Natural killer cell (primary cell): Measurements from ENCODE around the gene SLC6A1. TPM values are rescaled to one million over a fixed set of nuclear protein-coding genes. Genes with fewer than 3 reads are reported as not detected.

Experiments used
- ATAC-seq, 3 donors: fragments of 150-1000 bp in 2 of 3; fragments of 200-7000 bp in 1 of 3; cut with Tn5 transposase; 1 replicate in 1 of 3; 2 replicates in 2 of 3; pipeline ENCODE4 v1.10.0; 2021; ENCODE audit warnings: mild to moderate bottlenecking in 2 of 3, moderate library complexity in 2 of 3
- DNase-seq, 2 donors: peaks; one replicate each; pipeline versions ENCODE4 v3.0.0 to v3.0.0-alpha.2; 2013 to 2021; ENCODE audit warnings: mixed read lengths in 1 of 2
- H3K27ac ChIP-seq: one replicate; pipeline ENCODE4 v1.5.1; 2013; ENCODE audit warnings: mild to moderate bottlenecking, low read length
- H3K27me3 ChIP-seq: one replicate; pipeline ENCODE4 v1.6.1; 2013; ENCODE audit warnings: low read length; ENCODE audit not compliant: control insufficient read depth, insufficient read depth
- H3K36me3 ChIP-seq: one replicate; pipeline ENCODE4 v1.6.1; 2013; ENCODE audit warnings: low read length; ENCODE audit not compliant: control insufficient read depth, insufficient read depth
- H3K4me1 ChIP-seq: one replicate; pipeline ENCODE4 v1.6.1; 2013; ENCODE audit warnings: low read length; ENCODE audit not compliant: control insufficient read depth, insufficient read depth
- H3K4me3 ChIP-seq: one replicate; pipeline ENCODE4 v1.5.1; 2013; ENCODE audit warnings: low read length
- H3K9me3 ChIP-seq: one replicate; pipeline ENCODE4 v1.6.1; 2013; ENCODE audit warnings: low read length; ENCODE audit not compliant: control insufficient read depth, insufficient read depth
- H3K27ac Mint-ChIP-seq, 2 donors: one replicate each; pipeline ENCODE4 v1.8.0; 2022; ENCODE audit warnings: mild to moderate bottlenecking in 2 of 2, mixed read lengths in 2 of 2, moderate library complexity in 1 of 2
- H3K27me3 Mint-ChIP-seq, 2 donors: one replicate each; pipeline ENCODE4 v1.8.0; 2022; ENCODE audit warnings: low read depth in 2 of 2, mixed read lengths in 2 of 2
- H3K36me3 Mint-ChIP-seq: one replicate; pipeline ENCODE4 v1.8.0; 2022; ENCODE audit warnings: mixed read lengths
- H3K4me1 Mint-ChIP-seq, 2 donors: one replicate each; pipeline ENCODE4 v1.8.0; 2022; ENCODE audit warnings: mixed read lengths in 2 of 2
- H3K4me3 Mint-ChIP-seq: one replicate; pipeline ENCODE4 v1.8.0; 2022; ENCODE audit warnings: mild to moderate bottlenecking, moderate library complexity, mixed read lengths
- H3K9me3 Mint-ChIP-seq, 2 donors: one replicate each; pipeline ENCODE4 v1.8.0; 2022; ENCODE audit warnings: mixed read lengths in 2 of 2
- WGBS: methylation state at CpG from one replicate; pipeline ENCODE4 v1.1.7; 2013; ENCODE audit warnings: missing lambda C conversion rate; ENCODE audit not compliant: insufficient coverage; 5-methylcytosine and 5-hydroxymethylcytosine counted together
- intact Hi-C: fragments of 100-400 bp; cut with micrococcal nuclease; formaldehyde crosslinking; loops from one replicate; pipeline ENCODE4 v1.14.2; 2022
- total RNA-seq, 4 donors: library from RNA; stranded (reverse); fragments of 120-200 nt in 1 of 4; gene quantifications; one replicate each; pipeline versions ENCODE4 v1.2.3 to v1.2.4, GENCODE V29; 2013 to 2022
- TF ChIP-seq, protein P1 (sequence below): fragments of 200-600 bp; IDR thresholded peaks from one replicate; pipeline ENCODE4 v1.8.0; 2022; ENCODE audit warnings: antibody characterized with exemption

Gene SLC6A1
- total RNA-seq, 3 donors from 2014 or later (not counting 1 experiment from before 2014, with no cell fraction given) = not detected

DNA sequence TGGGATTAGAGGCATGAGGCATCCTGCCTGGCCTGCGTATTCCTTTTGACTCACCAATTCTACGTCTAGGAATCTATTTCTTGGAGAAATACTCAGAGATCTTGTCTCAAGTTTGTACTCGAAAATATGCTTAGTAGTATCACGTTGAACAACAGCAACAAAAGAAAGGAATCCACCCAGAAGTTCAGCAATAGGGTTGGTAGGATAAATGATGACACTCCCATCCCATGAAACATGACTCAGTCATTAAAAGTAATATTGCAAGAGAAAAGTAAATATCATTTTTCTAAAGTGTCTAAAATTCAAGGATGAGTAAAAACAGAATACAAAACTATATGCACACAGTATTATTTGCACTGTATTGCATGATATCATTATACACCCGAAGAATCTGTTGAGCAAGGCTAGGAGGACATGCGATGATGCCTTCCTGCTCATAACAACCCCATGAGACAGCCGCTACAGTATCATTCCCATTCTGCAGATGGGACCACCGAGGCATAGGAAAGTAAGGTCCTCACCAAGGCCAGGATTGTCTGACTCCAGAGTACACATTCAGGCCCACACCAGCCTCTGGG lies 61.5 kb downstream of the SLC6A1 start:
- H3K27ac ChIP-seq = no peak overlapping the region
- Mint-ChIP-seq H3K27ac (no peak overlapping the region), H3K4me3 (no peak overlapping the region), H3K4me1 (no peaks in the 10 kb centered on the region), H3K27me3 (peaks cover 21 to 50% of the 10 kb centered on the region in 2 donors), H3K9me3 (no peaks in the 10 kb centered on the region), H3K36me3 (no peaks in the 10 kb centered on the region)
- no peaks in the 10 kb centered on the region for H3K27me3 ChIP-seq
- H3K9me3 ChIP-seq = no peaks in the 10 kb centered on the region
- H3K36me3 ChIP-seq = no peaks in the 10 kb centered on the region
- intact Hi-C loops = no loop called here
- WGBS = 92% methylated on average over 8 of the region's 8 CpGs
- H3K4me1 ChIP-seq = no peaks in the 10 kb centered on the region
- DNase-seq = no peak
- no peak overlapping the region for H3K4me3 ChIP-seq
- TF ChIP-seq, protein P1, sequence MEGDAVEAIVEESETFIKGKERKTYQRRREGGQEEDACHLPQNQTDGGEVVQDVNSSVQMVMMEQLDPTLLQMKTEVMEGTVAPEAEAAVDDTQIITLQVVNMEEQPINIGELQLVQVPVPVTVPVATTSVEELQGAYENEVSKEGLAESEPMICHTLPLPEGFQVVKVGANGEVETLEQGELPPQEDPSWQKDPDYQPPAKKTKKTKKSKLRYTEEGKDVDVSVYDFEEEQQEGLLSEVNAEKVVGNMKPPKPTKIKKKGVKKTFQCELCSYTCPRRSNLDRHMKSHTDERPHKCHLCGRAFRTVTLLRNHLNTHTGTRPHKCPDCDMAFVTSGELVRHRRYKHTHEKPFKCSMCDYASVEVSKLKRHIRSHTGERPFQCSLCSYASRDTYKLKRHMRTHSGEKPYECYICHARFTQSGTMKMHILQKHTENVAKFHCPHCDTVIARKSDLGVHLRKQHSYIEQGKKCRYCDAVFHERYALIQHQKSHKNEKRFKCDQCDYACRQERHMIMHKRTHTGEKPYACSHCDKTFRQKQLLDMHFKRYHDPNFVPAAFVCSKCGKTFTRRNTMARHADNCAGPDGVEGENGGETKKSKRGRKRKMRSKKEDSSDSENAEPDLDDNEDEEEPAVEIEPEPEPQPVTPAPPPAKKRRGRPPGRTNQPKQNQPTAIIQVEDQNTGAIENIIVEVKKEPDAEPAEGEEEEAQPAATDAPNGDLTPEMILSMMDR = no peak
- ATAC-seq = no peak

DNA sequence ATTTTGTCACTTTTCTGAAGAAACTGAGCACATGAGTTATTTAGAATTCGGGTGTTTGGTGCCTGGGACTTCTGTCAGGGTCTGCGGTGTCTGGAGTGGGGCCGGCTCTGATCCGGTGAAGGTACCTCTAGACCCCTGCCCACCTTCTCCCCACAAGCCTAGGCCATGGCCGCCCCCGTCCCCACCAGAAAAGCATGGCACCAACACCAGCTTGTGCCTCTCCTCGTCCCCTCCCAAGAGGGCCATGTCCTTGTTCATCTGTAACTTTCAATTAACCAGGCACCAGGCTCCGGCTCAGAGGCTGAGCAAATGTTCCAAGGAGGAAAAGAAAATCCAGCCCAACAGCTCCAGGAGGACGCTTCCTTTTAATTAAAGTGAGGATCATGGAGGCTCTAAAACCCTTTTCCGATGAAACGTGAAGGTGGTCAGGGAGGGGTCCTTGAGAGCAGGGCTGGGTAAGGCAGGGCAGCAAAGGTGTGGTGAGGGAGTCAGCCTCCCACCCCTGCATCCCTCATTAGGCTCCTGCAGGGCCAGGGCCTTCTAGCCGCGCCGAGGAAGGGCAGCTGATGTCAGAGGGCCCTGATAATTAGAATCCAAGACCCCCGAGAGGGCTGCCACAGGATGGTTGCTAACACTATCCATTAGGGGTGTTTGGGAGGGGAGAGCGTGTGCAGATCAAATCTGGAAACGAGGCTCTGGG lies 62.3 kb downstream of the SLC6A1 start:
- ATAC-seq (no peak), DNase-seq (no peak)
- TF ChIP-seq, protein P1 = no peak
- no peak overlapping the region for H3K4me3 ChIP-seq
- H3K36me3 ChIP-seq = no peaks in the 10 kb centered on the region
- no peaks in the 10 kb centered on the region for H3K36me3 Mint-ChIP-seq
- H3K27ac Mint-ChIP-seq = no peak overlapping the region
- peaks cover 15 to 41% of the 10 kb centered on the region in 2 donors for H3K27me3 Mint-ChIP-seq
- WGBS = 82% methylated on average over 17 of the region's 17 CpGs
- no peaks in the 10 kb centered on the region for H3K9me3 ChIP-seq
- no peak overlapping the region for H3K27ac ChIP-seq
- intact Hi-C loops = no loop called here
- H3K4me3 Mint-ChIP-seq = no peak overlapping the region
- H3K9me3 Mint-ChIP-seq = no peaks in the 10 kb centered on the region
- no peaks in the 10 kb centered on the region for H3K27me3 ChIP-seq
- no peaks in the 10 kb centered on the region for H3K4me1 ChIP-seq
- no peaks in the 10 kb centered on the region for H3K4me1 Mint-ChIP-seq

DNA sequence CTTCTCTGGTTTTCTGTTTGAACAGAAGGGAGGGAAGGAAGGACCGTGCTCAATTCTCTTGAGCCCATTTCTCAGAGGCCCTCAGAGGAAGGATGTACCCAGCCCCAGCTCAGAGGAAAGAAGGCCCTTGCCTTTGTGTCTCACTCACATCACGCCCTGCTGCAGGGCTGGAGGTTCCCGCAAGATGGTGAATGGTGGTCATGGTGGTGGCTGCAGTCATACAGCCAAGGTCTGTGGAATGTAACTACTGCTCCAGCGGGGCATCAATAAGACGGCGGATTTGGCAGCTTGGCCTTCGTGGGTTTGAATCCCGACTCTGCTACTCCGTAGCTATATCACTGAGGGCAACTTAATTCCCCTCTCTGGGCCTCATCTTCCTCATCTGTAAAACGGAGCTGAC lies 62.9 kb downstream of the SLC6A1 start:
- Histone ChIP-seq H3K4me3 (no peak overlapping the region), H3K4me1 (peaks cover 1% of the 10 kb centered on the region), H3K27ac (no peak overlapping the region), H3K9me3 (no peaks in the 10 kb centered on the region), H3K36me3 (no peaks in the 10 kb centered on the region), H3K27me3 (no peaks in the 10 kb centered on the region)
- ATAC-seq = no peak
- TF ChIP-seq, protein P1 = no peak
- no peak for DNase-seq
- no peaks in the 10 kb centered on the region for H3K36me3 Mint-ChIP-seq
- no peaks in the 10 kb centered on the region for H3K4me1 Mint-ChIP-seq
- H3K27ac Mint-ChIP-seq = no peak overlapping the region
- 87% methylated on average over 9 of the region's 10 CpGs for WGBS
- intact Hi-C loops = no loop called here
- no peaks in the 10 kb centered on the region for H3K9me3 Mint-ChIP-seq
- peaks cover 18 to 36% of the 10 kb centered on the region in 2 donors for H3K27me3 Mint-ChIP-seq
- no peak overlapping the region for H3K4me3 Mint-ChIP-seq
